H1 (cell line): Measurements from ENCODE around the gene MARK4. TPM values are rescaled to one million over a fixed set of nuclear protein-coding genes. Genes with fewer than 3 reads are reported as not detected.

Source experiments
- CTCF ChIA-PET: fragments of 300-600 bp; sonication (Branson Sonifier 250); formaldehyde crosslinking; loops from one replicate; lab custom pipeline; 2021; ENCODE audit not compliant: partially characterized antibody; lab: Charles Lee
- POLR2A ChIA-PET: fragments of 300-600 bp; sonication (Branson Sonifier 250); formaldehyde crosslinking; loops from one replicate; lab custom pipeline; 2021; ENCODE audit warnings: inconsistent platforms; ENCODE audit not compliant: partially characterized antibody; lab: Charles Lee
- DNase-seq, 2 experiments: peaks; one replicate each; pipeline versions ENCODE4 v3.0.0 to v3.0.0-alpha.2; 2010 to 2022; ENCODE audit warnings: low spot score in 2 of 2, low read depth in 1 of 2, mixed read lengths in 1 of 2
- FAIRE-seq: peaks from 2 replicates; lab custom pipeline; 2011; peaks lifted over from hg19 to GRCh38; lab: Jason Lieb, UNC
- H2AFZ ChIP-seq: 2 replicates; pipeline ENCODE4 v1.8.1; 2012; ENCODE audit warnings: low read length, inconsistent platforms
- H2AK5ac ChIP-seq: 2 replicates; pipeline ENCODE4 v1.6.1; 2013; ENCODE audit warnings: low read depth, low read length
- H2BK120ac ChIP-seq: replicated peaks from 2 replicates; pipeline ENCODE3; 2013; ENCODE audit warnings: low read depth, low read length, inconsistent platforms
- H2BK12ac ChIP-seq: 2 replicates; pipeline ENCODE4 v1.6.1; 2013; ENCODE audit warnings: low read depth, low read length
- H2BK15ac ChIP-seq: 2 replicates; pipeline ENCODE4 v1.6.1; 2013; ENCODE audit warnings: low read length
- H2BK20ac ChIP-seq: 2 replicates; pipeline ENCODE4 v1.6.1; 2013; ENCODE audit warnings: low read length
- H2BK5ac ChIP-seq: 2 replicates; pipeline ENCODE4 v1.6.1; 2013; ENCODE audit warnings: low read depth, low read length
- H3K14ac ChIP-seq: 2 replicates; pipeline ENCODE4 v1.6.1; 2013; ENCODE audit warnings: inconsistent platforms; ENCODE audit not compliant: insufficient read length
- H3K18ac ChIP-seq: 2 replicates; pipeline ENCODE4 v1.6.1; 2013; ENCODE audit warnings: low read length; ENCODE audit errors: extremely low read depth
- H3K23ac ChIP-seq: 2 replicates; pipeline ENCODE4 v1.6.1; 2013; ENCODE audit warnings: inconsistent platforms; ENCODE audit not compliant: insufficient read length
- H3K23me2 ChIP-seq: 2 replicates; pipeline ENCODE4 v1.6.1; 2013; ENCODE audit warnings: low read depth, low read length
- H3K27ac ChIP-seq: 2 replicates; pipeline ENCODE4 v1.6.1; 2011; ENCODE audit warnings: low read depth, low read length, inconsistent platforms
- H3K27me3 ChIP-seq, 4 experiments: replicated peaks in 1 of 4; 1 replicate in 1 of 4; 2 replicates in 3 of 4; pipeline versions ENCODE4 v1.6.1 to v1.8.1; 2011 to 2013; ENCODE audit warnings: low read length in 3 of 4, mild to moderate bottlenecking in 3 of 4, inconsistent platforms in 2 of 4, mixed read lengths in 2 of 4, moderate library complexity in 1 of 4; ENCODE audit not compliant: control insufficient read depth in 3 of 4, insufficient read depth in 3 of 4; ENCODE audit errors: extremely low read depth in 1 of 4
- H3K36me3 ChIP-seq, 4 experiments: 2 replicates each; pipeline versions ENCODE4 v1.6.1 to v1.8.1; 2011 to 2013; ENCODE audit warnings: mild to moderate bottlenecking in 4 of 4, low read length in 3 of 4, moderate library complexity in 2 of 4, control low read depth in 1 of 4, inconsistent platforms in 1 of 4; ENCODE audit not compliant: insufficient read depth in 4 of 4, control insufficient read depth in 2 of 4
- H3K4ac ChIP-seq: replicated peaks from 2 replicates; pipeline ENCODE3; 2013; ENCODE audit warnings: low read length, low read depth, mixed read lengths, inconsistent platforms; ENCODE audit not compliant: insufficient read length
- H3K4me1 ChIP-seq, 4 experiments: replicated peaks in 1 of 4; 1 replicate in 1 of 4; 2 replicates in 3 of 4; pipeline versions ENCODE4 v1.6.1 to v1.8.1; 2011 to 2013; ENCODE audit warnings: low read length in 3 of 4, inconsistent platforms in 2 of 4, mixed read lengths in 1 of 4; ENCODE audit not compliant: insufficient read depth in 4 of 4, control insufficient read depth in 3 of 4
- H3K4me2 ChIP-seq, 2 experiments: 2 replicates each; pipeline versions ENCODE4 v1.6.1 to v1.8.1; 2011 to 2013; ENCODE audit warnings: low read depth in 2 of 2, low read length in 2 of 2, control low read depth in 1 of 2, inconsistent platforms in 1 of 2, mild to moderate bottlenecking in 1 of 2; ENCODE audit not compliant: insufficient read depth in 1 of 2
- H3K4me3 ChIP-seq, 4 experiments: fragments of 200-600, 300-600 bp in 1 of 4; sonication (generic), shearing (Covaris generic), sonication (Bioruptor Twin) in 1 of 4; 2 replicates each; pipeline versions ENCODE4 v1.5.1 to v1.8.1; 2011 to 2016; ENCODE audit warnings: low read length in 4 of 4, low read depth in 3 of 4, control low read depth in 2 of 4, inconsistent platforms in 2 of 4, mild to moderate bottlenecking in 2 of 4, mixed read lengths in 1 of 4, moderate library complexity in 1 of 4; ENCODE audit not compliant: insufficient read depth in 2 of 4; ENCODE audit errors: extremely low read depth in 1 of 4
- H3K56ac ChIP-seq: replicated peaks from 2 replicates; pipeline ENCODE3; 2013; ENCODE audit warnings: low read depth, mild to moderate bottlenecking, mixed read lengths, low read length, inconsistent platforms; ENCODE audit not compliant: insufficient read length
- H3K79me1 ChIP-seq: 2 replicates; pipeline ENCODE4 v1.6.1; 2013; ENCODE audit warnings: low read depth, low read length, control low read depth
- H3K79me2 ChIP-seq, 2 experiments: 2 replicates each; pipeline versions ENCODE4 v1.6.1 to v1.8.1; 2012 to 2013; ENCODE audit warnings: low read length in 2 of 2, mild to moderate bottlenecking in 2 of 2, inconsistent platforms in 1 of 2; ENCODE audit not compliant: insufficient read depth in 2 of 2, control insufficient read depth in 1 of 2
- H3K9ac ChIP-seq, 4 experiments: replicated peaks in 1 of 4; 1 replicate in 1 of 4; 2 replicates in 3 of 4; pipeline versions ENCODE4 v1.6.1 to v1.8.1; 2011 to 2013; ENCODE audit warnings: low read depth in 3 of 4, low read length in 3 of 4, control low read depth in 2 of 4, mild to moderate bottlenecking in 2 of 4, moderate library complexity in 2 of 4, inconsistent platforms in 1 of 4; ENCODE audit errors: extremely low read depth in 1 of 4
- H3K9me3 ChIP-seq, 2 experiments: 2 replicates each; pipeline versions ENCODE4 v1.6.1 to v1.8.1; 2012 to 2013; ENCODE audit warnings: mild to moderate bottlenecking in 2 of 2, moderate library complexity in 2 of 2, control low read depth in 1 of 2, inconsistent platforms in 1 of 2, low read depth in 1 of 2, low read length in 1 of 2, mixed read lengths in 1 of 2; ENCODE audit not compliant: insufficient read depth in 2 of 2
- H4K20me1 ChIP-seq, 2 experiments: replicated peaks in 1 of 2; 2 replicates each; pipeline versions ENCODE3 to v1.8.1; 2011 to 2013; ENCODE audit warnings: inconsistent platforms in 2 of 2, low read length in 2 of 2, mild to moderate bottlenecking in 1 of 2; ENCODE audit not compliant: insufficient read depth in 2 of 2, control insufficient read depth in 1 of 2
- H4K5ac ChIP-seq: 2 replicates; pipeline ENCODE4 v1.6.1; 2013; ENCODE audit warnings: low read length, low read depth, mixed read lengths, inconsistent platforms; ENCODE audit not compliant: insufficient read length
- H4K8ac ChIP-seq: 2 replicates; pipeline ENCODE4 v1.8.0; 2013; ENCODE audit warnings: mild to moderate bottlenecking, moderate library complexity, low read length, inconsistent platforms; ENCODE audit not compliant: insufficient read depth; ENCODE audit errors: extremely low read depth
- H4K91ac ChIP-seq: replicated peaks from 2 replicates; pipeline ENCODE3; 2013; ENCODE audit warnings: low read length, mixed read lengths, inconsistent platforms; ENCODE audit not compliant: insufficient read length
- ATF3 ChIP-seq: IDR thresholded peaks from 2 replicates; pipeline ENCODE4 v1.6.1; 2011; ENCODE audit warnings: low read depth, mild to moderate bottlenecking, low read length; ENCODE audit not compliant: insufficient read depth
- CREB1 ChIP-seq: IDR thresholded peaks from 2 replicates; pipeline ENCODE4 v1.6.1; 2012; ENCODE audit warnings: inconsistent platforms
- EP300 ChIP-seq, 2 experiments: IDR thresholded peaks; 1 replicate in 1 of 2; 2 replicates in 1 of 2; pipeline ENCODE4 v1.6.1; 2011 to 2012; ENCODE audit warnings: low read depth in 2 of 2, low read length in 2 of 2, mild to moderate bottlenecking in 2 of 2, borderline replicate concordance in 1 of 2, inconsistent platforms in 1 of 2, moderate library complexity in 1 of 2
- POLR2A ChIP-seq, 2 experiments: IDR thresholded peaks; 1 replicate in 1 of 2; 2 replicates in 1 of 2; pipeline ENCODE4 v1.6.1; 2011; ENCODE audit warnings: low read depth in 2 of 2, low read length in 2 of 2, mild to moderate bottlenecking in 2 of 2; ENCODE audit errors: control extremely low read depth in 1 of 2
- SP1 ChIP-seq: IDR thresholded peaks from 2 replicates; pipeline ENCODE4 v1.6.1; 2011; ENCODE audit warnings: low read depth, low read length
- WGBS, 2 experiments: shearing (Covaris generic) in 1 of 2; methylation state at CpG; one replicate each; pipeline versions ENCODE4 v1.1.6 to v1.1.7; 2013 to 2015; ENCODE audit warnings: low lambda C conversion rate in 2 of 2, mixed read lengths in 2 of 2, inconsistent platforms in 1 of 2, low coverage in 1 of 2, missing lambda C conversion rate in 1 of 2; ENCODE audit not compliant: insufficient replicate concordance in 2 of 2, insufficient coverage in 1 of 2, insufficient read length in 1 of 2; ENCODE audit errors: extremely low coverage in 1 of 2, missing lambda C conversion rate in 1 of 2; 5-methylcytosine and 5-hydroxymethylcytosine counted together
- polyA plus RNA-seq, 7 experiments: library from polyadenylated mRNA; depleted of rRNA in 3 of 7; stranded (reverse) in 5 of 7; unstranded in 2 of 7; fragments of >200 nt in 5 of 7; fragments of 200-250 nt in 2 of 7; gene quantifications; 1 replicate in 5 of 7; 2 replicates in 1 of 7; 4 replicates in 1 of 7; pipeline versions ENCODE4 v1.2.1 to v1.2.3, GENCODE V29; 2011 to 2013; ENCODE audit warnings: missing spikeins in 2 of 7, mixed read lengths in 2 of 7
- total RNA-seq: library from RNA; stranded (reverse); fragmentation: NEBNext Ultra II Directional; extraction: Animal tissue kit (Norgen Biotek cat#: 25700); gene quantifications from 2 replicates; pipeline ENCODE4 v1.2.1, GENCODE V29; 2021
- TF ChIP-seq, protein P1 (sequence below): IDR thresholded peaks from 2 replicates; pipeline ENCODE4 v1.6.1; 2011; ENCODE audit warnings: low read length, improper control_type of control experiment

MARK4 gene
- total and polyA plus RNA-seq, 2 of the 8 experiments (the other 6 are each of a cell fraction or from before 2014, with no cell fraction given): 12.3 to 49.8 TPM

GRCh38 chr19:45304141-45304926 is 53.3 kb downstream of the MARK4 start:
- H3K4me3 ChIP-seq: no peak overlapping the region
- no peaks in the 10 kb centered on the region; a peak in 2 of 7 replicates for H3K4me1 ChIP-seq
- no peak overlapping the region for H4K91ac ChIP-seq
- H3K14ac ChIP-seq: no peak overlapping the region
- H3K36me3 ChIP-seq: no peaks in the 10 kb centered on the region; a peak in 3 of 8 replicates
- H3K4me2 ChIP-seq: no peak overlapping the region
- H3K27ac ChIP-seq: no peak overlapping the region
- no peak overlapping the region for H3K56ac ChIP-seq
- no peak overlapping the region for H2AFZ ChIP-seq
- H2BK120ac ChIP-seq: no peak overlapping the region
- H3K23ac ChIP-seq: no peak overlapping the region
- ChIA-PET CTCF (interaction anchor here (0.7 to 1.3 kb wide), 2 partner anchors 9 to 57 kb away, joined by 3 to 6 read pairs; no protein-coding TSS in a partner anchor), POLR2A (interaction anchor here (0.7 to 1.4 kb wide), 2 partner anchors 26 to 29 kb away, joined by 3 to 4 read pairs; no protein-coding TSS in a partner anchor)
- H4K20me1 ChIP-seq: no peaks in the 10 kb centered on the region
- no peak overlapping the region for H3K18ac ChIP-seq
- no peak overlapping the region for H3K9ac ChIP-seq
- H4K5ac ChIP-seq: no peak overlapping the region
- TF ChIP-seq SP1 (no peak), ATF3 (0 out of 2 replicates have a peak, but pooled peaks have one; percentile 25), POLR2A (IDR thresholded peaks at IDR 0.05; ENCODE audit: control extremely low read depth in 1 of 2, low read depth in 2 of 2, low read length in 2 of 2) (peak in 1 of 2 experiments; percentile 20; a peak in 1 of 3 replicates), EP300 (IDR thresholded peaks at IDR 0.05; ENCODE audit: borderline replicate concordance in 1 of 2, low read depth in 2 of 2, low read length in 2 of 2) (no peak), CREB1 (no peak)
- TF ChIP-seq, protein P1, sequence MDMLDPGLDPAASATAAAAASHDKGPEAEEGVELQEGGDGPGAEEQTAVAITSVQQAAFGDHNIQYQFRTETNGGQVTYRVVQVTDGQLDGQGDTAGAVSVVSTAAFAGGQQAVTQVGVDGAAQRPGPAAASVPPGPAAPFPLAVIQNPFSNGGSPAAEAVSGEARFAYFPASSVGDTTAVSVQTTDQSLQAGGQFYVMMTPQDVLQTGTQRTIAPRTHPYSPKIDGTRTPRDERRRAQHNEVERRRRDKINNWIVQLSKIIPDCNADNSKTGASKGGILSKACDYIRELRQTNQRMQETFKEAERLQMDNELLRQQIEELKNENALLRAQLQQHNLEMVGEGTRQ: peak; percentile 20; the same call in 1 of the 2 replicates
- H2BK15ac ChIP-seq: no peak overlapping the region
- FAIRE-seq: no peak
- WGBS, 2 experiments: 81% methylated on average over 4 of the region's 4 CpGs; no CpG with 5 or more reads in 1 of the 2 experiments
- peaks cover 0 to 13% (median 10%) of the 10 kb centered on the region in 4 experiments; a peak in 3 of 7 replicates for H3K27me3 ChIP-seq
- H3K4ac ChIP-seq: no peak overlapping the region
- H2BK12ac ChIP-seq: peak overlapping the region; percentile 50; the same call in 1 of the 2 replicates
- no peaks in the 10 kb centered on the region for H3K79me1 ChIP-seq
- no peaks in the 10 kb centered on the region; the same call in 1 of the 2 replicates for H3K23me2 ChIP-seq
- 0 out of 2 replicates have a peak overlapping the region, but pooled peaks have one; percentile 3 for H4K8ac ChIP-seq
- H3K79me2 ChIP-seq: no peaks in the 10 kb centered on the region
- no peak overlapping the region; the same call in 1 of the 2 replicates for H2BK5ac ChIP-seq
- no peak for DNase-seq
- no peaks in the 10 kb centered on the region for H3K9me3 ChIP-seq
- H2BK20ac ChIP-seq: no peak overlapping the region
- H2AK5ac ChIP-seq: no peak overlapping the region
